Natural killer cell (primary cell): ENCODE results near the gene TEAD3. TPM values are rescaled to one million over a fixed set of nuclear protein-coding genes. Genes with fewer than 3 reads are reported as not detected.

Experiments used
- ATAC-seq, 3 donors: fragments of 150-1000 bp in 2 of 3; fragments of 200-7000 bp in 1 of 3; cut with Tn5 transposase; 1 replicate in 1 of 3; 2 replicates in 2 of 3; pipeline ENCODE4 v1.10.0; 2021; ENCODE audit warnings: mild to moderate bottlenecking in 2 of 3, moderate library complexity in 2 of 3
- DNase-seq, 2 donors: peaks; one replicate each; pipeline versions ENCODE4 v3.0.0 to v3.0.0-alpha.2; 2013 to 2021; ENCODE audit warnings: mixed read lengths in 1 of 2
- H3K27ac ChIP-seq: one replicate; pipeline ENCODE4 v1.5.1; 2013; ENCODE audit warnings: mild to moderate bottlenecking, low read length
- H3K27me3 ChIP-seq: one replicate; pipeline ENCODE4 v1.6.1; 2013; ENCODE audit warnings: low read length; ENCODE audit not compliant: control insufficient read depth, insufficient read depth
- H3K36me3 ChIP-seq: one replicate; pipeline ENCODE4 v1.6.1; 2013; ENCODE audit warnings: low read length; ENCODE audit not compliant: control insufficient read depth, insufficient read depth
- H3K4me1 ChIP-seq: one replicate; pipeline ENCODE4 v1.6.1; 2013; ENCODE audit warnings: low read length; ENCODE audit not compliant: control insufficient read depth, insufficient read depth
- H3K4me3 ChIP-seq: one replicate; pipeline ENCODE4 v1.5.1; 2013; ENCODE audit warnings: low read length
- H3K9me3 ChIP-seq: one replicate; pipeline ENCODE4 v1.6.1; 2013; ENCODE audit warnings: low read length; ENCODE audit not compliant: control insufficient read depth, insufficient read depth
- H3K27ac Mint-ChIP-seq, 2 donors: one replicate each; pipeline ENCODE4 v1.8.0; 2022; ENCODE audit warnings: mild to moderate bottlenecking in 2 of 2, mixed read lengths in 2 of 2, moderate library complexity in 1 of 2
- H3K27me3 Mint-ChIP-seq, 2 donors: one replicate each; pipeline ENCODE4 v1.8.0; 2022; ENCODE audit warnings: low read depth in 2 of 2, mixed read lengths in 2 of 2
- H3K36me3 Mint-ChIP-seq: one replicate; pipeline ENCODE4 v1.8.0; 2022; ENCODE audit warnings: mixed read lengths
- H3K4me1 Mint-ChIP-seq, 2 donors: one replicate each; pipeline ENCODE4 v1.8.0; 2022; ENCODE audit warnings: mixed read lengths in 2 of 2
- H3K4me3 Mint-ChIP-seq: one replicate; pipeline ENCODE4 v1.8.0; 2022; ENCODE audit warnings: mild to moderate bottlenecking, moderate library complexity, mixed read lengths
- H3K9me3 Mint-ChIP-seq, 2 donors: one replicate each; pipeline ENCODE4 v1.8.0; 2022; ENCODE audit warnings: mixed read lengths in 2 of 2
- CTCF ChIP-seq: fragments of 200-600 bp; IDR thresholded peaks from one replicate; pipeline ENCODE4 v1.8.0; 2022; ENCODE audit warnings: antibody characterized with exemption
- WGBS: methylation state at CpG from one replicate; pipeline ENCODE4 v1.1.7; 2013; ENCODE audit warnings: missing lambda C conversion rate; ENCODE audit not compliant: insufficient coverage; 5-methylcytosine and 5-hydroxymethylcytosine counted together
- intact Hi-C: fragments of 100-400 bp; cut with micrococcal nuclease; formaldehyde crosslinking; loops from one replicate; pipeline ENCODE4 v1.14.2; 2022
- total RNA-seq, 4 donors: library from RNA; stranded (reverse); fragments of 120-200 nt in 1 of 4; gene quantifications; one replicate each; pipeline versions ENCODE4 v1.2.3 to v1.2.4, GENCODE V29; 2013 to 2022

Gene TEAD3
- total RNA-seq, 3 donors from 2014 or later (not counting 1 experiment from before 2014, with no cell fraction given): 0.39 TPM; not detected in 2

DNA sequence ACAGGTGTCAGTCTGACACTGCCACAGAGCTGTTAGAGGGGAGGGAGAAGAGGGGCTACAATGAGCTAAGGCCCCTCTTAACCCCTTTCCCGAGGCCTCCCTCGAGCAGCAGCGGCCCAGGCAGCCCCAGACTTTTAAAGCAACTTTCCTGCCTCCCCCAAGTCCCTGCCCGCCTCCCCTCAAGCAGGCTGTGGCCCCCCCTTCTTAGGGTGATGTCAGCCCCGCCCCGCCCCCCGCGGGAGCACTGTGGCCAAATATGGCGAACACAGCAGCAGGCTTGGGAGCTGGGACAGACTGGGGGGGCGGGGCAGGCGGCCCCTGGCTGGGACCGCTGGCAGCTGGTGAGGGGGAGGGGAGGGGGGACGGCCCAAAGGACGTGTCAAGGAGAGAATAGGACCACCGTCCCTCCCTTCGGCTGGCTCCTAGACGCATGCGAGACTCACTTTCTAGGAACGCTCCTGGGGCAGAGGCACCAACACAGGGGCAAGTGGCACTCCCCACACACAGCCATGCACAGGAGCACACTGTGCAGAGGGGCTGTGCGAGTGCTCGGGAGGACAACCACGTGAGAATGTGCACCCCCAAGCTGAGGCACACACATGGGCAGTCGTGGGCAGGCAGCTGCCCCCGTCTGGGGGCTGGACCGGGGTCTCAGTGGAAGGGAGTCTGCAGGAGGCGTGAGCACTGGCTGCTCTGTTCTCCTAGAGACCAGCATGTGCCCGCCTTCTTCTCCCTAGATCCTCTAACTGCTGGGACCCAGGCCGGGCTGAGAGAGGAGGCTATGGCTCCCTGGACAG, 6.7 kb downstream of the TEAD3 start:
- intact Hi-C loops: no loop called here
- Histone ChIP-seq H3K27me3 (no peaks in the 10 kb centered on the region), H3K9me3 (no peaks in the 10 kb centered on the region), H3K4me1 (peaks cover 14% of the 10 kb centered on the region), H3K36me3 (no peaks in the 10 kb centered on the region), H3K27ac (no peak overlapping the region), H3K4me3 (no peak overlapping the region)
- peaks cover 9 to 13% of the 10 kb centered on the region in 2 donors for H3K27me3 Mint-ChIP-seq
- WGBS: 63% methylated on average over 27 of the region's 28 CpGs
- no peak overlapping the region for H3K27ac Mint-ChIP-seq
- no peaks in the 10 kb centered on the region for H3K9me3 Mint-ChIP-seq
- ATAC-seq (no peak), DNase-seq (no peak)
- H3K4me3 Mint-ChIP-seq: no peak overlapping the region
- no peaks in the 10 kb centered on the region for H3K36me3 Mint-ChIP-seq
- TF ChIP-seq CTCF: no peak
- peaks cover 8 to 33% of the 10 kb centered on the region in 2 donors for H3K4me1 Mint-ChIP-seq

DNA sequence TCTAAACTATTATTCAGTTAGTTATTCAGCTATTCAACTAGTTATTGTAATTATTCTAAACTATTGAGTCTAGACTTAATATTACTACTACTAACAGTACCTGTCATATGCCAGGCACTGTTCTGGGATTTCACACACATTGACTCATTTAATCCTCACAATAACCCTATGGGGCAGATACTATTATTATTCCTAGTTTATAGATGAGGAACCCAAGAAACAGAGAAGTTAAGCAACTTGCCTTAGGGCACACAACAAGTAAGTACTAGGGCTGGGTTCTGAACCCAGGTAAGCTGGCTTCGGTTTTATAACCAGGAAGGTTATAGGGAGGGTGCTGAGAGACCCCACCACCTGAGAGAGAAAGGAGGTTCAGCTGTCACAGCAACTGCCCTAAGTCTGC, 7.8 kb downstream of the TEAD3 start:
- H3K9me3 ChIP-seq: no peaks in the 10 kb centered on the region
- DNase-seq (no peak), ATAC-seq (no peak)
- intact Hi-C loops: no loop called here
- no peak for TF ChIP-seq CTCF
- H3K4me1 ChIP-seq: peaks cover 6% of the 10 kb centered on the region
- Mint-ChIP-seq H3K4me1 (peaks cover 8 to 31% of the 10 kb centered on the region in 2 donors), H3K36me3 (no peaks in the 10 kb centered on the region), H3K9me3 (no peaks in the 10 kb centered on the region), H3K27me3 (peaks cover 9 to 13% of the 10 kb centered on the region in 2 donors), H3K27ac (no peak overlapping the region), H3K4me3 (no peak overlapping the region)
- 95% methylated on average over 1 of the region's 1 CpG for WGBS
- H3K27ac ChIP-seq: no peak overlapping the region
- no peaks in the 10 kb centered on the region for H3K36me3 ChIP-seq
- no peak overlapping the region for H3K4me3 ChIP-seq
- no peaks in the 10 kb centered on the region for H3K27me3 ChIP-seq

DNA sequence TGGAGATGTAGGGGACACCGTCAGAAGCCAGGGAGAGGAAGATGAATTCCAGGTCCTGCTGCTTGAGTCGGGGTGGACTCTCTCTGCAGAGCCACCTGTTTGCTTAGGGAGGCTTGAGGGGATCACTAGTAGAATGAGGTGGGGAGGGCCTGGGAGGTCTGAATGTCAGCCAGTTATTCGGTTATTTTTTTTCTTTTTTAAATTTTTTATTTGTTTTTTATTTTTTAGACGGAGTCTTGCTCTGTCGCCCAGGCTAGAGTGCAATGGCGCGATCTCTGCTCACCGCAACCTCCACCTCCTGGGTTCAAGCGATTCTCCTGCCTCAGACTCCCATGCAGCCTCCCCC, 8.4 kb downstream of the TEAD3 start:
- Histone ChIP-seq H3K4me3 (no peak overlapping the region), H3K9me3 (no peaks in the 10 kb centered on the region), H3K27me3 (no peaks in the 10 kb centered on the region), H3K36me3 (no peaks in the 10 kb centered on the region), H3K27ac (no peak overlapping the region), H3K4me1 (peaks cover 6% of the 10 kb centered on the region)
- ATAC-seq: no peak
- H3K36me3 Mint-ChIP-seq: no peaks in the 10 kb centered on the region
- no peak for DNase-seq
- intact Hi-C loops: no loop called here
- no peaks in the 10 kb centered on the region for H3K9me3 Mint-ChIP-seq
- 87% methylated on average over 9 of the region's 9 CpGs for WGBS
- H3K27me3 Mint-ChIP-seq: peaks cover 9 to 13% of the 10 kb centered on the region in 2 donors
- H3K4me1 Mint-ChIP-seq: peaks cover 8 to 27% of the 10 kb centered on the region in 2 donors
- H3K4me3 Mint-ChIP-seq: no peak overlapping the region
- no peak overlapping the region for H3K27ac Mint-ChIP-seq
- no peak for TF ChIP-seq CTCF
